Activated CD4-positive, alpha-beta T cell treated with anti-CD3 and anti-CD28 coated beads for 24 hours (primary cell): Measurements from ENCODE around the gene RIMBP2.
"Not testable (repeated sequence)": the region's sequence is repeated elsewhere in the genome, so short reads cannot be mapped to it uniquely, and the experiment has no call there.

Source experiments
- DNase-seq, 2 donors: peaks; one replicate each; pipeline ENCODE4 v3.0.0-alpha.2; 2020; ENCODE audit warnings: low read depth in 2 of 2

Gene RIMBP2

DNA sequence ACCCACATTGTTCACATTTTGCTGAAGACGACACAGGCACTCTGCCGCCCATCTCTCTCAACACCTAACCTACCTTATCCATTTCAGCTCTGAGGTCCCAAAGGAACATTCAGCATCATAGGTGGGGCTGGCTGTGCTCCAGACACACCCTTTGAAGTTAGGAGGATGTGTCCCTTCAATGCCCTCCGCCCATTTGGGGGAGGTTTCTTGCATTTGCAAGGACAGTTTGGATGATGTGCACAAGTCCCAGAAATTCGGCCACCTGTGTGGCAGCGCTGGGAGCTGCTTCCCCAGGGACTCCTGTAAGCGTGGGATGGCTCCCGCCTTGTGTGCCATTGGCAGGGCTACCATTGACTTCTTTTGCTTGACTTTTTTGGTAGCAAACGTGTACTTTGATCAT, 113.8 kb downstream of the RIMBP2 start:
- no peak for DNase-seq

DNA sequence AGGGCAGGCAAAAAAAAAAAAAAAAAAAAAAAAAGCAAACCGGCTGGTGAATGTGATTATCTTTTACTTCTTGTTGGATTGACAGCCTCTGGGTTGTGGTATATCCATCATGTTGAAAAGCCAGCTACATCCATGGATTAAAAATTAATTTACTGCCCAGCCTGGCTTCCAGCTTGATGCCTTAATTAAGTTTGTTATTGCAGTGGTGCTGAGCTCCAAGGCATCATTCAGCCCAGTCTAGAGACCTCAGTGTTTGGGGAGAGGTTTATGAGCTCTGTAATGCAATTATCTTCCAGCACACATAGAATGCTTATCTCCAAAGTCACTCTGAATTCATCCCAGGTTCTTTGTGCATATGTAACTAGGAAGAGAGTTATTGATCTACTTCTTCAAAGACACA, 114.8 kb downstream of the RIMBP2 start:
- no peak for DNase-seq

DNA sequence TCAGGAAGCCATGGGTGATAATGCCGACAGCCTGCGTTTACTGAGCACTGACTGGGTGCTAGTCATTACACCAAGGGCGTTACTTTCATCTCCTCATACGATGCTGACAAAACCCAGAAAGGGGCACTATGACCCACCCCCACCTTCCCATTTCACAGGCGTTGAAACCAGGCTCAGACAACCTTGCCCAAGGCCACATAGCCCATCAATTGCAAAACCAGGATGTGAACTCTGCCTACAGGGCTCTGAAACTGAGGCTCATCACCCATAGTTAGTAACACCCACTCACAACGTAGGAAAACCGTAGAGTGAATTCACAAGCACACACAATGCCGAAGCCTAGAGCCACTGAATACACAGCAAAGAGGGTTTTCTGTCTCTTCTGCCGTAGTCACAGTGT, 119.9 kb downstream of the RIMBP2 start:
- DNase-seq, result no peak

DNA sequence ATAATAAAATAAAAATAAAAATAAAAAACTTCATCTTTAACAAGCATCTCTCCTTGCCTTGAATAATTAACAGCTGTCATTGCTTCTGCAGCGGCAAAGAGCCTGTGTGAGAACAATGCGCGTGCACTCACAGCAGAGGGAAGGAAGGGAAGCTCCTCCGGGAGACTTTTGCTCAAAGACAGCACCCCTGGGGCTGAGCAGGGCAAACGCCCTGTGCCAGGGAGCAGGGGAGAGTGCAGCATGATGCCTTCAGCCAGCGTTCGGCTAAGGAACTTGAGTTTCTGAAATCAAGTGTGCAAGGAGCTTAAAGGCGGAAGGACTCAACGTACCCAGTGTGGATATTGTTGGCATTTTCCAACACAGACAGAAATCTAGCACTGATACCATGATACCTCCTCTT, 120.5 kb downstream of the RIMBP2 start:
- DNase-seq, result no peak

DNA sequence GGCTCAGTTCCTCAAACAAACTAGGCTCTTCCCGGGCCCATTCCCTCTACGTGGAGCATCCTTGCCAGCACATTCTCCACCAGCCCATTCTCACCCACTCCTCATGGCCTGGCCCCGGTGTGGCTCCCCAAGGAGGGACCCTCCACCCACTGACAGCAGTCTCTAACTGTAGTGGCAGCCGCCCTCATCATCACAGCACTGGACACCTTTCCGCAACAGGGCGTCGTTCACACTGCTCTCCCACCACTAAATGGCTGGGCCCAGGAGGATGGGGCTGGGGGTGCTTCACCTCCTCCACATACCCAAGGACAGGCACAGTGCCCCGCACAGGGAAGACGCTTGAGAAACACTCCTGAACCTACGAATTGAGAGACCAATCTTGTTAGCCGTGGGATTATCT, 123.0 kb downstream of the RIMBP2 start:
- no peak for DNase-seq

DNA sequence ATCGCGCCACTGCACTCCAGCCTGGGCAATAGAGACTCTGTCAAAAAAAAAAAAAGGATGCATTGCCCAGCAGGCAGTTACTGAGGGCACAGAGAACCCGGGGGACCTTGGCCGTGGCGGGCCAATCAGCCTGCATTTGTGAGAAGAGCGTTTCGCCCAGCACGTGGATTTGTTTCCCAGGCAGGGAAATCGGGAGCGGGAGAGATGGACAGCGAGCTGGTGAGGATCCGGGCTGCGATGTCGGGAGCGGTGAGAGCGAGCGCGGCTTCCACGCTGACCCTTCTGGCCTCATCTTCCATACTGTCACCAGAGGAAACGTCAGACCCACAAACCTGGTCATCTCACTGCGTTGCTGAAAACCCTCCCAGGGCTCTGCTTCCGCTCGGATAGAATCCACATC, 123.5 kb downstream of the RIMBP2 start:
- no peak for DNase-seq

DNA sequence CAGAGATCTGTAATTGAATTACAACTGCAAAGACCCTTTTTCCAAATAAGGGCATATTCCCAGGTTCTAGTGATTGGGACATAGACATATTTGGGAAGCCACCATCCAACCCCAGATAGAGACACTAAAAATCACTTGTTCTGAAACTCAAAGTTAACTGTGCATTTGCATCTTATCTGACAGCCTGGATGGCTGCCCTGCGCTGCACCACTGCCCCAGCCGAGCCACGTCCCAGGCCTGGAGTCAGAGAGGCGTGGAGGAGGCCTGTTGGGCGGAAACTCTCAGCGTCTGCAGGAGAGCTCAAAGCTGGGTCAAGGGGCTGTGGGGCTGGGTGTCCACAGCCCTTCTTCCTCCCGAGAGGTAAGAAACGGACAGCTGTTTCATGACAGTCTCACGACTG, 124.4 kb downstream of the RIMBP2 start:
- DNase-seq, result no peak

DNA sequence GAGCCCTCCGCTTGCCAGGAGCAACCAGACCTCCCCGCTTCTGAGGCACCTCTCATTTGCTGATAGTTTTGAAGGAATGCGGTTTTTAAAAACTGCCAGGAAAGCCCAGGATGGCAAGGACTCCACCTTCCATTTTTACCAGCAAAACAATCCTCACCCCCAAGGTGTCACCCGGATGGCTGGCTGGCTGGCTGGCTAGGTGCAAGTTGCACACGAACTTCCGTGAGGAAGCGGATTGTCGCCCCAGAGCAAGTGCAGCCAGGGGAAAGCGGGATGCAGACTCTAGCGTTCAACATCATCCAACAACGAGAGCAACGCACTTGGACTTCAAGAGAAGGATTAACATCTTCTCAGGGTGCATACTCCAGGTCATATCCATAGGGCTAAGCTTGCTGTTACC, 125.4 kb downstream of the RIMBP2 start:
- no peak for DNase-seq

DNA sequence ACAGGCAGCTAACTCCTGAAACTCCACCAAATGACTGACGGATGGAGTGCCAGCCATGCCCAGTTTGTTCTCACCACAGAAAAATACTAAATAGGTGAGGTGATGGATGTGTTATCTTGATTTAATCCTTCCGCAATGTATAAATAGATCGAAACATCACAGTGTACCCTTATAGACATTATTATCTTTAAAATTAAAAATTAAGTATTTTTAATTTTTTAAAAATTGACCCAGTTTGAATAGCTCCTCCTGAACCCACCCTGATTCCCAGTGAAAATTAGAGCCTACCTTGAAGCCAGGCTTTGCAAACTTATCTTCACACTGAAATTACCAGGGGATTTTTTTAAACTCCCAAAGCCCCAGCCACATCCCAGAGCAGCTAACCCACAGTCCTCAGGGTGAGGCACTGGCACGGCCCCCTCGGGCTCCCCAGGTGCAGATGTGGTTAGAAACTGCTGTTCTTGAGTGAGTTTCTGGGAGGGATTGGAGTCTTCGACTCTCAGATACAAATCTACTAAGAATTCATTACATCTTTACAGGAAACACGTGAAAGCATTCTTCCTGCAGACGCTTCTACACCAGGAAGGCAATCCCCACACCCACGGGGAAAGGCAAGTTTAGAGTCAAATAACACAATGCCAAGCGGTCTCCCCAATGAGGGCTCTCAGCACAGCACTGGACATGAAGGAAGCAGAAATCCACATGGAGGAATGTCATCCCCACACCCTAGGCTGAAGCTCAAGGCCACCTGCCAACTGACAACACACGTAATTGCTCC, 126.4 kb downstream of the RIMBP2 start:
- no peak for DNase-seq

DNA sequence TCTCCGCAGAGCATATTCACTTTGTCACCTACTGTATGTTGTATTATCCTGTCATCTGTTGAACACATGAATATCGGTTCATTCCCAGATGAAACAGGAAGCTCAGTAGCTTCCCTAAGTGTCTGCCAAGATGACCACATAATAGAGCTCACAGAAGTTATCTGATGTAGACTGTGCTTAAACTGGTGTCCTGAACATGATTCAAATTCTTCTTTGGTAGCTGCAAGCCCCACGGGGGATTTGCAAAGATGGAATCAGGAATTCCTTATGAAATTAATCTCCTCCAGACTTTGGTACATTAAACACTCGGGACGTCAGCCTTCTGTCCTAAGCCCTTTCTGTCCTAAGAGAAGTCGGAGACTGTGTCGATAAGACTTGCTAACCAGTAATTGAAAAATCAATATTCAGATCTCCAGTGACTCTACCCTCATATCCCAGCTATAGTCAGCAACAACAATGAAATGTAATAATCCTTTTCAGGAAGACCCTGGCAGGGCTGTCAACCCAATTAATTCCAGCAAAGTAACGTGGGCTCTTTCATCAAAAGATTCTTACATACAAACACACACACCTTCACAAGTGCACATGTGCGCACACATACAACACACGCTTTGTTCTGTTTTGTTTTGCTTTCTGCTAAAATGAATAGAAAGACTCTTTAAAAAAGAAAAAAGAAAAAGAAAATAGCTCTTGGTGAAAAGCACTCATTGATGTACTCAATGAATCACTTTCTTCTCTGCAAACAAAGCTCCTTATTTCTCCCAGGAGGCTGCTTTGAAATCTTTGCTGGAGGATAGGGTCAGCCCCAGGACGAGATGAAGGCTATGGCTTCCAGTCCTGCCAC, 127.2 kb downstream of the RIMBP2 start:
- no peak for DNase-seq

DNA sequence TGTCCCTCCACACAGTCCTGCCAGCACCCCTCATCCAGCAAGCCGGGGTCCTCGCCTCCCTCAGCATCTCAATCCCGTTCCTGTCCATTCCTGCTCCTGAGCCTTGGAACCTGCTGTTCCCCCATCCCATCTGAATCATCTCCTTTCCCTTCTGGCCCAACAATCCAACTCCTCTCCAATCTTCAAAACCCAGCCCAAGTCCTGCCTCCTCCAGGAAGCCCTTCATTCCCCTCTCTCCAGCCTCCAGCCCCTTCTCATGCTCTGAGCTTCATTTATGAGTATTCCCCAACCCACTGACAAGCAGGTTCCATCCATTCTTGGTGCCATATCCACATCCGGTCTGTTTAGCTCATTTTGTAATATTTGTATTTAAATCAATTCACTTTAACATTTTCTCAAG, 128.1 kb downstream of the RIMBP2 start:
- DNase-seq, result no peak

DNA sequence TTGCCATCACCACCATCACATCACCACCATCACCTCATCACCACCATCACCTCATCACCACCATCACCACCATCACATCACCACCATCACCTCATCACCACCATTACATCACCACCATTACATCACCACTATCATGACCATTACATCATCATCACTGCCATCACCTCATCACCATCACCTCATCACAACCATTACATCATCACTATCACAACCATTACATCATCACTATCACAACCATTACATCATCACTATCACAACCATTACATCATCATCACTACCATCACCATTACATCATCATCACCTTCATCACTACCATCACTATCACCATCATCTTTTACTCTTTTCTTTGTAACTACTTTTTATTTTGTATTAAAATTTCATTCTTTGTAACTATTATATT, 131.6 kb downstream of the RIMBP2 start:
- not testable (repeated sequence) for DNase-seq

DNA sequence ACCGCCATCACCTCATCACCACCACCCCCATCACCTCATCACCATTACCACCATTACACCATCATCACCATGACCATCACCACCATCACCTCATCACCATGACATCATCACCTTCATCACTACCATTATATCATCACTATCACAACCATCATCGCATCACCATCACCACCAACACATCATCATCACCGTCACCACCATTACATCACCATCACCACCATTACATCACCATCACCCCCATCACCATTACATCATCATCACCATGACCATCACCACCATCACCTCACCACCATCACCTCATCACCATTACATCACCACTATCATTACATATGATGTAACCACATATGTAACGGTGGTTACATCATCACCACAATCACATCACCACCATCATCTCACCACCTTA, 132.3 kb downstream of the RIMBP2 start:
- DNase-seq, result no peak

DNA sequence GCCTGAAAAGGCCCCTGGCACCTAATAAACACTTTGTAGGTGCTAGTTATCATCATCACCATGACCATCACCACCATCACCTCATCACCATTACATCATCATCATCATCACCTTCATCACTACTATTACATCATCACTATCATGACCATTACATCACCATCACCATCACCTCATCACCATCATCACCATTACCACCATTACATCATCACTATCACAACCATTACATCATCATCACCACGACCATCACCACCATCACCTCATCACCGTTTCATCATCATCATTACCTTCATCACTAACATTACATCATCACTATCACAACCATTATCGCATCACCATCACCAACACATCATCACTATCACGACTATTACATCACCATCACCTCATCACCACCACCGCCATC, 132.8 kb downstream of the RIMBP2 start:
- DNase-seq, result no peak

DNA sequence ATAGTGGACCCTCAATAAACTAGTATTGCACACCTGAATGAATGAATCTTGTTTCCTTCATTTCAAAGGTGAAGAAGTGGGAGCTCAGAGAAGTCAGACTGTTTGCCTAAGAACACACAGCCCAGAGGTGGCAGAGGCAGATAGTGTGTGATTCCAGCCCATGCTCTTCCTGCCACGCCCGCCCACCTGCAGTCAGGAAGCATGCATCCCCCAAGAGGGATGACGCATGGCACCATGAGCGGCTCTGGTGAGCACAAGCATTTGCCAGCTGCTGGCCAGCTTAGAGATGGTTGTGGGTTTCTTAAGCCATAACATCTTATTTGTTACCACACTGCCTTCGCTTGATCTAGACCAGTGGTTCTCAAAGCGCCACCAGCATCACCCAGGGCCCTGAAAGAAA, 133.8 kb downstream of the RIMBP2 start:
- no peak for DNase-seq

DNA sequence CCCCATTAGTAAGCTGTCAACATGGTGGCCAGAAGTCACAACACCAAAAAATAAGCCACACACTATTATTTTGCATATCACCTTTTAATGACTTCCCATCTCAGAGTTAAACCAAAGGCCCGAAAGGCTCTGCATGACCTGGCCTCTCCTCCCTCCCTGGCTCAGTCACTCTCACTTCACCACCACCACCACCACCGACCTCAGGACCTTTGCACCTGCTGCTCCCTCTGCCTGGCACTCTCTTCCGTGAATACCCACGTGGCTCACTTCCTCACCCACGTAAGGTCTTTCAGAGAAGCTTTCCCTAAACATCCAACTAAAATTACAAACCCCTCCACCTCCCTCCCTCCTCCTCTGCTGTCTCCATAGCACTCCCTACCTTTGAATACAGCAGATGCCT, 134.3 kb downstream of the RIMBP2 start:
- no peak for DNase-seq

DNA sequence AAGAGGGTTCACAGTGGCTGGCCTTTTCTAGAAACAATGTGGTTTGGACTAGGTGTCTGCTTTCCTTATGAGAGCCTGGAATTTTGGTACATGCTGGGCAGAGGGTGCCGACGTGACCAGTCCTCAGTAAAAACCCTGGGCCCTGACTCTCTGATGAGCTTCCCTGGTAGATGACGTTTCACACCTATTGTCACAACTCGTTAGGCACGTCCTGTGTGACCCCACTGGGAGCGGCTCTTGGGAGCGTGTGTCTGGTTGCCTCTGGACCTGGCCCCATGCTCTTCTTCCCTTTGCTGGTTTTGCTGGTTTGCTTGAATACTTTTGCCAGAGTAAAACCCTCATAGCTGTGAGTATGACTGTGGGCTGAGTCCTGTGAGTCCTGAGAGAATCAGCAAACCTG, 136.9 kb downstream of the RIMBP2 start:
- no peak for DNase-seq

DNA sequence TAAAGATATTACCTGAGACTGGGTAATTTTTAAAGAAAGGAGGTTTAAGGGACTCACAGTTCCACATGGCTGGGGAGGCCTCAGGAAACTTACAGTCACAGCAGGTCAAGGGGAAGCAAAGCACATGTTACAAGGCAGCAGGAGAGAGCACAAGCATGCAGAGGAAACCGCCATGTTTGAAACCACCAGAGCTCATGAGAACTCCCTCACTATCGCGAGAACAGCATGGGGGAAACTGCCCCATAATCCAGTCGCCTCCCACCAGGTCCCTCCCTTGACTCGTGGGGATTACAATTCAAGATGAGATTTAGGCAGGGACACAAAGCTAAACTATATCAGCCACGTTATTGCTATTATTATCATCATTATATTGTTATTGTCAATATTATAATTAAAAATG, 138.7 kb downstream of the RIMBP2 start:
- DNase-seq, result no peak

DNA sequence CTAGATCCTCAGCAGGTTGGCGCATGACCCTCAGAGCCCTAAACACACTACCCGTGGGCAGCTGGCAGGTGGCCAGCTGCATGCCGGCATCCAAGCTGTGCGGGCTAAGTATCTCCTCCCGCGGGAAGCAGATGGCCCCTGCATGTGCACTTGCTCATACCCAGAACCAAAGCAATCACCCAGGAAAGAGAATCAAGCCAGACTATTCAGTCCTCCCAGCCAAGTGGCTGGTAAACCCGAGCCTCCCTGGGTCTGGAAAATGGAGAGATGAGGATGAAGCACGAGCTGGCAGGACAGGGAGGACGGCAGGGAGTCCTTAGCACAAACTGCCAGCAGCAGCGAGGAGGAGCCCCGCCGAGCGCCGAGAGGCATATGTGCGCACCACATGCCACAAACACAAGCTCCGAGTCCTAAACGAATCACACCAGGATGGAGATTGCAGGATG, 139.7 kb downstream of the RIMBP2 start:
- no peak for DNase-seq

DNA sequence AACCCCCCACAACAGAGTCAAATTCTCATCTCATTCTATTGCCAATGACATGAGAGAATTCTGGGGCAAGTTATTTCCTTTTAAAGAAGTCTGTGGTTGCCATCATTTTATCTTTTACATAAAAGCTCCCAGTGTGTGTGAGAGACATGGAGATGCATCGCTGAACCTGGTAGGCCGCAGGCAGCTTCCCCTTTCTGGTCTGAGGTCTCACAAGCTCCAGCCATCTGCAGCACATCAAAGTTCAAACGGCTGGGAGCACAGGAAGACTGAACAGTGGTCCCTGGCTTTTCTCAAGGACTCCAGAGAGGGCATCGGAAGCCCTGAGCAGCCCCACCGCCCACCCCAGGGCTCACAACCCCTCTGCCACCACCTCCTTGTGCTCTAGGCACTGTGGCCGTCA, 141.7 kb downstream of the RIMBP2 start:
- no peak for DNase-seq

DNA sequence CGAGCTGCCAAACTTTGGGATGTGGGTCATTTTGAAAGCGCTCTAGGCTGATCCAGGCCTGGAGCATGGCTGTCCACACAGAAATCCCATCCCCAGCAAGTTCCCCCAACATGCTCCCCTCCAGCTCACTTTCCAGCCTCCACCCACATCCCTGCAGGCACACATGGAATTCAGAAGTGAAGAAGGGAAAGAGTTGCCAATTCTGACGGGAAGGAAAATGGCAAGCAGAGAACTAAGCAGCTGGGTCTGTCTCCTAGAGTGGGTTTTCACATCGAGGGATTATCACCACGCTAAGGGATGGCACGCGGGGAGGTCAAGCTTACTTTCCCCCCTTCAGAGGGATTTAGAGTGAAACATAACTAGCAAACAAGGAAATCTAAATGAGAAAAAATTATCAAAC, 142.3 kb downstream of the RIMBP2 start:
- DNase-seq, result no peak

DNA sequence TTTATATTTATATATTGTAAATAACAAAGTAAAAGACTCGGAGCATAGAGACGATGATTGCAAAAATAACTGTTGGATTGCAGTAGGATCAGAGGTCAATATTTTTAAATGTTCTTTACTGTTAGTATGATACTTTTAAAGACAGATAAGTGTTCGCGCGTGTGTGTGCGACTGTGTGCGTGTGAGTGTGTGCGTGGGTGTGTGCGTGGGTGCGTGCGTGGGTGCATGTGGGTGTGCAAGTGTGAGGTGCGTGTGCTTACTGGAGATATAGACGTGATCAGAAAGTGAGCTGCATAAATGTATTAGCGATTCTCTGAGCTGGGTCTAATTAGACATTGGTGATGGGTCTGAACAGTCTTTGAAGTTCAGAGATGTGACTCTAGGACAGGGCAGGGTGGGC, 142.9 kb downstream of the RIMBP2 start:
- DNase-seq, result no peak

DNA sequence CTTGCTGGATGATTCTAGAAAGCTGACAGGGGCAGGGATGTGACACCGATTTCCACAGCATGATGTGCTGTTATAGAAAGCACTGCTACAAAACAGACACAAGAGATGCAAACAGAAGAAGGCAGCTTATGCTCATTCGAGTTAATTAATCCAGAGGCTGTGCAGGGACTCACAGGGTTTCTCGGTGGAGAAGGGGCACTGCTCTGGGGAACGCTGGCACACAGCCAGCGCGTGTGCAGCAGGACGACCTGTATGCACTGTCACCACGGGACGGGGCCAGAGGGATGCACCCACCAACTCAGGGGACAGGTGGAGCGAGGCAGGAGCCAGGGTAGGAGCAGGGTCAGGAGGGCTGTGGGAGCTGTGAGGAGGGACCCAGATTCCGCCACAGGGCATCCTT, 143.5 kb downstream of the RIMBP2 start:
- no peak for DNase-seq
